ENCODE results near the gene SMIM38. TPM values are rescaled to one million over a fixed set of nuclear protein-coding genes. Genes with fewer than 3 reads are reported as not detected.

Gene SMIM38
- 1.0 and 1.6 TPM in 2 replicates for total RNA-seq
- 0.14 TPM for total RNA-seq (2013)
- polyA plus RNA-seq: 0.55 and 1.2 TPM in 2 replicates
- polyA minus RNA-seq: 0.86 and 1.00 TPM in 2 replicates

- WGBS (ENCODE audit: insufficient coverage): 68% methylated on average over 32 of the region's 32 CpGs
- peaks cover 0 to 3% of the 10 kb centered on the region in 2 donors for H3K4me1 ChIP-seq (ENCODE audit: control insufficient read depth in 2 of 2, insufficient read depth in 2 of 2, low read length in 2 of 2)
- H3K4me1 Mint-ChIP-seq: peaks cover 10% of the 10 kb centered on the region
- TF ChIP-seq, protein P1, sequence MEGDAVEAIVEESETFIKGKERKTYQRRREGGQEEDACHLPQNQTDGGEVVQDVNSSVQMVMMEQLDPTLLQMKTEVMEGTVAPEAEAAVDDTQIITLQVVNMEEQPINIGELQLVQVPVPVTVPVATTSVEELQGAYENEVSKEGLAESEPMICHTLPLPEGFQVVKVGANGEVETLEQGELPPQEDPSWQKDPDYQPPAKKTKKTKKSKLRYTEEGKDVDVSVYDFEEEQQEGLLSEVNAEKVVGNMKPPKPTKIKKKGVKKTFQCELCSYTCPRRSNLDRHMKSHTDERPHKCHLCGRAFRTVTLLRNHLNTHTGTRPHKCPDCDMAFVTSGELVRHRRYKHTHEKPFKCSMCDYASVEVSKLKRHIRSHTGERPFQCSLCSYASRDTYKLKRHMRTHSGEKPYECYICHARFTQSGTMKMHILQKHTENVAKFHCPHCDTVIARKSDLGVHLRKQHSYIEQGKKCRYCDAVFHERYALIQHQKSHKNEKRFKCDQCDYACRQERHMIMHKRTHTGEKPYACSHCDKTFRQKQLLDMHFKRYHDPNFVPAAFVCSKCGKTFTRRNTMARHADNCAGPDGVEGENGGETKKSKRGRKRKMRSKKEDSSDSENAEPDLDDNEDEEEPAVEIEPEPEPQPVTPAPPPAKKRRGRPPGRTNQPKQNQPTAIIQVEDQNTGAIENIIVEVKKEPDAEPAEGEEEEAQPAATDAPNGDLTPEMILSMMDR (IDR thresholded peaks at IDR 0.05): no peak
- no peak for TF ChIP-seq EZH2 (IDR thresholded peaks at IDR 0.05; ENCODE audit: borderline replicate concordance, insufficient read depth, low read depth, low read length, poor library complexity, severe bottlenecking)
- no peak for ATAC-seq (ENCODE audit: low read depth)
- peaks cover 0 to 13% (median 0%) of the 10 kb centered on the region in 4 experiments for H3K27me3 ChIP-seq (replicated peaks in 1 of 4; ENCODE audit: control extremely low read depth in 1 of 4, control insufficient read depth in 3 of 4, insufficient read depth in 4 of 4, low read length in 3 of 4)
- H3K27me3 Mint-ChIP-seq: peaks cover 8% of the 10 kb centered on the region
- peak within 1 kb of the TSS; percentile 37 for H3K27ac Mint-ChIP-seq
- no peak within 1 kb of the TSS for H3K4me3 ChIP-seq (ENCODE audit: control extremely low read depth in 1 of 5, extremely low read depth in 1 of 5, insufficient read depth in 1 of 5, low read depth in 2 of 5, low read length in 4 of 5)
- no peak within 1 kb of the TSS for H3K4me2 ChIP-seq (replicated peaks; ENCODE audit: low read depth, low read length, poor library complexity, severe bottlenecking)
- ChIA-PET CTCF (no interaction called here), POLR2A (no interaction called here)
- intact Hi-C loops (cut with micrococcal nuclease): no loop called here
- peak within 1 kb of the TSS; percentile 30 for H3K4me3 Mint-ChIP-seq
- H3K9me3 Mint-ChIP-seq (ENCODE audit: insufficient read depth): no peaks in the 10 kb centered on the region
- H3K9me3 ChIP-seq (ENCODE audit: control extremely low read depth in 1 of 3, control insufficient read depth in 2 of 3, insufficient read depth in 1 of 3, low read length in 2 of 3): no peaks in the 10 kb centered on the region
- H3K79me2 ChIP-seq (ENCODE audit: control insufficient read depth, insufficient read depth, low read length): no peaks in the 10 kb centered on the region
- H4K20me1 ChIP-seq (ENCODE audit: control insufficient read depth, insufficient read depth, low read length, poor library complexity, severe bottlenecking): no peaks in the 10 kb centered on the region
- peak; percentile 15 for DNase-seq
- H3K36me3 ChIP-seq (replicated peaks in 1 of 2; ENCODE audit: control extremely low read depth in 1 of 2, control insufficient read depth in 1 of 2, extremely low read depth in 1 of 2, insufficient read depth in 2 of 2, low read length in 1 of 2): no peaks in the 10 kb centered on the region
- H2AFZ ChIP-seq (ENCODE audit: insufficient read depth, low read depth, low read length, poor library complexity, severe bottlenecking): no peak within 1 kb of the TSS
- H3K9ac ChIP-seq (ENCODE audit: low read length): no peak within 1 kb of the TSS
- no peak within 1 kb of the TSS for H3K27ac ChIP-seq (ENCODE audit: low read length in 2 of 2)
These were observed at the start of gene SMIM38 for GRCh38 chr11:69155302-69156234. Gene SMIM38 (plus strand): TSS chr11:69155935. CDS start chr11:69157847, 1,912 bp downstream.

Measured in B cell (primary cell).